Measurements from ENCODE around the gene CNN2. TPM values are rescaled to one million over a fixed set of nuclear protein-coding genes. Genes with fewer than 3 reads are reported as not detected.

Gene CNN2
- total and polyA plus RNA-seq, 12 donors, result 6.9 to 64.9 (median 42.7) TPM

- Histone ChIP-seq H3K4me3 (no peak overlapping the region), H3K27me3 (peaks cover 16% of the 10 kb centered on the region), H3K4me1 (replicated peaks in 1 of 2) (peaks cover 0 to 3% of the 10 kb centered on the region in 2 donors), H3K9me3 (replicated peaks in 1 of 3) (no peaks in the 10 kb centered on the region), H3K36me3 (replicated peaks in 1 of 2) (no peaks in the 10 kb centered on the region), H3K27ac (no peak overlapping the region)
- WGBS, 4 donors, result 82 to 100% (median 87%) methylated on average over 1 to 37 of the region's 37 CpGs; no CpG with 5 or more reads in 1 of the 4 donors
- DNase-seq, result no peak
- TF ChIP-seq CTCF (IDR thresholded peaks at IDR 0.05) (no peak), POLR2A (IDR thresholded peaks at IDR 0.05) (no peak)
- intact Hi-C loops (cut with DNase I), result no loop called here
Measured at GRCh38 chr19:1003283-1003682, 23.1 kb upstream of the CNN2 start.

GRCh38 chr19:1004204-1004802, 22.1 kb upstream of the CNN2 start:
- Histone ChIP-seq H3K27me3 (peaks cover 12% of the 10 kb centered on the region), H3K4me1 (replicated peaks in 1 of 2) (peaks cover 0 to 3% of the 10 kb centered on the region in 2 donors), H3K4me3 (no peak overlapping the region), H3K27ac (no peak overlapping the region), H3K36me3 (replicated peaks in 1 of 2) (no peaks in the 10 kb centered on the region), H3K9me3 (replicated peaks in 1 of 3) (no peaks in the 10 kb centered on the region)
- intact Hi-C loops (cut with DNase I), result no loop called here
- TF ChIP-seq POLR2A (IDR thresholded peaks at IDR 0.05) (no peak), CTCF (IDR thresholded peaks at IDR 0.05) (no peak)
- 60 to 83% (median 71%) methylated on average over 3 to 32 of the region's 32 CpGs for WGBS, 4 donors
- no peak for DNase-seq

GRCh38 chr19:1004803-1005664, 21.4 kb upstream of the CNN2 start:
- TF ChIP-seq POLR2A (IDR thresholded peaks at IDR 0.05) (no peak), CTCF (IDR thresholded peaks at IDR 0.05) (no peak)
- H3K27me3 ChIP-seq, result peaks cover 8% of the 10 kb centered on the region
- H3K9me3 ChIP-seq (replicated peaks in 1 of 3), result no peaks in the 10 kb centered on the region
- intact Hi-C loops (cut with DNase I), result no loop called here
- H3K27ac ChIP-seq, result no peak overlapping the region
- 84 to 88% (median 86%) methylated on average over 32 to 70 of the region's 70 CpGs for WGBS, 4 donors
- no peak for DNase-seq
- H3K4me1 ChIP-seq (replicated peaks in 1 of 2), result peaks cover 0 to 3% of the 10 kb centered on the region in 2 donors
- H3K4me3 ChIP-seq, result no peak overlapping the region
- peaks cover 0 to 6% of the 10 kb centered on the region in 2 donors for H3K36me3 ChIP-seq (replicated peaks in 1 of 2)

DNA sequence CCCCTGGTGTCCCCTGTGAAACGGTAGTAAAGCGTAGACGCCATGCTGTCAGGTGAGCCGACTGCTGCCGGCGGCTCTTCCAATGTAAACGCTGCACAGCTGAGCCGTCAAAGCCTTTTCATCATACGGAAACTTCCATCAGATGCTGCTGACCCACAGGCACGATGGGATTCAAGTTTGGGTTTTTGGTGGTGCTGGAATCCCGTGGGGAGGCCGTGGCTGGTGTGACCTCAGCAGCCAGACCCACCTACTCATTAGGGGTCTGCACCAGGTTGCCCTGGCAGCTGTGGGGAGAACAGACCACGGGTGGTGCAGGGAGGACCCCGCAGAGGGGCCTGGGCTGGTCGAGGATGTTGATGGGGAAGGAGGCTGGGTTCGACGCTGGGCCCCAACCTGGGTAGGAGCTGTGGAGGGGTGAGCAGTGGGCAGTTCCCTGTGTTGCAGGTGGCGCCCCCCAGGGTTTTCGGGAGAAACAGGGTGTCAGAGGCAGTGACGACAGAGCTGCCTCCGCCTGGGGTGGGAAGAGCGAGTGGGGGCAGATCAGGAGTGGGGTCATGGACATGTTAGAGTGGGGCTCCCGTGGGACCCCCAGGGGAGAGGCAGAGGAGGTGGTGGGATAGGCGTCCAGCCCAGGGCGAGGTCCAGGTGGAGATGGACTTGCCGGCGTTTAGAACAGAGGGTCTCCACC, 19.6 kb upstream of the CNN2 start:
- WGBS, 4 donors, result 77 to 87% (median 81%) methylated on average over 20 to 27 of the region's 27 CpGs
- Histone ChIP-seq H3K4me3 (no peak overlapping the region), H3K36me3 (replicated peaks in 1 of 2) (peaks cover 0 to 24% of the 10 kb centered on the region in 2 donors), H3K27ac (no peak overlapping the region), H3K9me3 (replicated peaks in 1 of 3) (no peaks in the 10 kb centered on the region), H3K27me3 (no peaks in the 10 kb centered on the region), H3K4me1 (replicated peaks in 1 of 2) (no peaks in the 10 kb centered on the region)
- DNase-seq, result no peak
- no peak for TF ChIP-seq POLR2A (IDR thresholded peaks at IDR 0.05)
- TF ChIP-seq CTCF (IDR thresholded peaks at IDR 0.05), result no peak
- intact Hi-C loops (cut with DNase I), result no loop called here
